Measurements from ENCODE around the gene KPNA4.

Gene KPNA4

GRCh38 chr3:160567774-160568173 lies 2.4 kb upstream of the KPNA4 start (continued):
- TF ChIP-seq CREB5 (CRISPR knock-in tag; IDR thresholded peaks at IDR 0.05; ENCODE audit: low read depth) (no peak), BACH2 (CRISPR knock-in tag; IDR thresholded peaks at IDR 0.05; ENCODE audit: borderline replicate concordance) (no peak), SNAI2 (CRISPR knock-in tag; IDR thresholded peaks at IDR 0.05) (no peak), ZFP3 (CRISPR knock-in tag; IDR thresholded peaks at IDR 0.05) (no peak)

GRCh38 chr3:160566499-160566898 lies 1.1 kb upstream of the KPNA4 start:
- ATAC-seq, result no peak
- TF ChIP-seq BACH2 (CRISPR knock-in tag; IDR thresholded peaks at IDR 0.05; ENCODE audit: borderline replicate concordance) (no peak), ZC3H10 (CRISPR knock-in tag; IDR thresholded peaks at IDR 0.05) (no peak), TSHZ2 (CRISPR knock-in tag; IDR thresholded peaks at IDR 0.05) (no peak), PPARA (CRISPR knock-in tag; IDR thresholded peaks at IDR 0.05; ENCODE audit: borderline replicate concordance) (no peak), OSR1 (CRISPR knock-in tag; IDR thresholded peaks at IDR 0.05) (no peak), CREB5 (CRISPR knock-in tag; IDR thresholded peaks at IDR 0.05; ENCODE audit: low read depth) (no peak), ISL1 (CRISPR knock-in tag; IDR thresholded peaks at IDR 0.05) (no peak), CSDC2 (CRISPR knock-in tag; IDR thresholded peaks at IDR 0.05) (no peak)

GRCh38 chr3:160564949-160565441 lies 376 bp downstream of the KPNA4 start:
- TF ChIP-seq ZNF8 (CRISPR knock-in tag; IDR thresholded peaks at IDR 0.05) (no peak), OSR1 (CRISPR knock-in tag; IDR thresholded peaks at IDR 0.05) (no peak), ZFP30 (CRISPR knock-in tag; IDR thresholded peaks at IDR 0.05) (no peak), CREB5 (CRISPR knock-in tag; IDR thresholded peaks at IDR 0.05; ENCODE audit: low read depth) (no peak), ZC3H10 (CRISPR knock-in tag; IDR thresholded peaks at IDR 0.05) (no peak), ISL1 (CRISPR knock-in tag; IDR thresholded peaks at IDR 0.05) (no peak), ZFP3 (CRISPR knock-in tag; IDR thresholded peaks at IDR 0.05) (no peak), ARNTL (CRISPR knock-in tag; IDR thresholded peaks at IDR 0.05; ENCODE audit: borderline replicate concordance, low read depth) (no peak), ZNF565 (CRISPR knock-in tag; conservative IDR thresholded peaks at IDR 0.05; ENCODE audit: low read depth) (no peak), BACH2 (CRISPR knock-in tag; IDR thresholded peaks at IDR 0.05; ENCODE audit: borderline replicate concordance) (no peak), ZNF70 (CRISPR knock-in tag; IDR thresholded peaks at IDR 0.05) (no peak), POU6F1 (CRISPR knock-in tag; IDR thresholded peaks at IDR 0.05; ENCODE audit: borderline replicate concordance, low read depth) (no peak), TSHZ2 (CRISPR knock-in tag; IDR thresholded peaks at IDR 0.05) (no peak), RARB (CRISPR knock-in tag; IDR thresholded peaks at IDR 0.05) (no peak), CSDC2 (CRISPR knock-in tag; IDR thresholded peaks at IDR 0.05) (no peak), TOX (CRISPR knock-in tag; IDR thresholded peaks at IDR 0.05; ENCODE audit: borderline replicate concordance) (no peak), TCF4 (CRISPR knock-in tag; IDR thresholded peaks at IDR 0.05; ENCODE audit: borderline replicate concordance) (no peak), CSRNP3 (CRISPR knock-in tag; IDR thresholded peaks at IDR 0.05) (no peak), GLIS3 (CRISPR knock-in tag; IDR thresholded peaks at IDR 0.05) (no peak)
- peak; percentile 72 for ATAC-seq

Data from SK-N-SH treated with all-trans-retinoic acid at 6 μM for 48 hours (cell line).